HG02571 (cell line): ENCODE data around the gene STAMBP.
"Not testable (repeated sequence)": the region's sequence is repeated elsewhere in the genome, so short reads cannot be mapped to it uniquely, and the experiment has no call there.

Source experiments
- ATAC-seq: cut with Tn5 transposase; IDR thresholded peaks from one replicate; pipeline ENCODE4 v1.9.1; 2021; ENCODE audit warnings: mild to moderate bottlenecking, moderate library complexity; ENCODE audit not compliant: unreplicated experiment

The STAMBP gene

DNA sequence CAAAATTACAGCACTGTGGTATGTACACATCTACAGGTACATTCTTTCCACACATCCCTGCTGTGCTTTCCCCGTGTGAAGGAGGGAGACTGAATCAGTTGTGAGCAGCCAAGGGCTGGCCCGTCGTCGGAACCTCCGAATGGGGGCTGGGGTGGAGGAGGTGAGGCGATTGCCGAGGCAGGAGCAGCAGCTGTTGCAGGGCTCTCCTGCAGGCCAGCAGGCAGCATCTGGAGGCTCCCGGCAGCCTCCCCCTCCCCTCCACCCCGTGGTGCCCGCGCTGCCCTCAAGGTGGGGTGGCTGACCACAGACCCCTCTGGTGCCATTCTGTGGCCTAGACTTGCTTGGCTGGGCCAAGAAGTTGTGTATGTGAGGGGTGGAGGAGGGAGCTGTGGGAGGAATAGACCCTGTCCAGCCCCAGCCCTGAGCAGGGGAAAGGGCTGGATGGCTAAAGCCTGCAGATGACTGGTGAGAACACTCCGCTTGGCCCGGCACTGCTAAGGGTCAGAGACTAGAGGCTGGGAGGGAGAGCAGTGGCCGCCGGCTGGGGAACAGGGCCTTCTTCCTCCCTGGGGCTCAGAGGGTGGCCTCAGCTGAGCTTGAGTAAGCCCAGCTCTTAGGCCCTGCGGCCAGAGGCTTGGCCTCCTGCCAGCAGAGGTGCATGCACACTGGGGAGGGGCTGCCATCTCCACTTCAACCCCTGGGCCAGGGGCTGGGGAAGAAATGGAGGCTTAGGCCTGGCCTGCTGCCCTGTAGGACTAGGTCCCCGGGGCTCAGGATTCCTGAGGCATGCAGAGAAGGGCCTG is 7.6 kb downstream of the STAMBP start:
- no peak for ATAC-seq

DNA sequence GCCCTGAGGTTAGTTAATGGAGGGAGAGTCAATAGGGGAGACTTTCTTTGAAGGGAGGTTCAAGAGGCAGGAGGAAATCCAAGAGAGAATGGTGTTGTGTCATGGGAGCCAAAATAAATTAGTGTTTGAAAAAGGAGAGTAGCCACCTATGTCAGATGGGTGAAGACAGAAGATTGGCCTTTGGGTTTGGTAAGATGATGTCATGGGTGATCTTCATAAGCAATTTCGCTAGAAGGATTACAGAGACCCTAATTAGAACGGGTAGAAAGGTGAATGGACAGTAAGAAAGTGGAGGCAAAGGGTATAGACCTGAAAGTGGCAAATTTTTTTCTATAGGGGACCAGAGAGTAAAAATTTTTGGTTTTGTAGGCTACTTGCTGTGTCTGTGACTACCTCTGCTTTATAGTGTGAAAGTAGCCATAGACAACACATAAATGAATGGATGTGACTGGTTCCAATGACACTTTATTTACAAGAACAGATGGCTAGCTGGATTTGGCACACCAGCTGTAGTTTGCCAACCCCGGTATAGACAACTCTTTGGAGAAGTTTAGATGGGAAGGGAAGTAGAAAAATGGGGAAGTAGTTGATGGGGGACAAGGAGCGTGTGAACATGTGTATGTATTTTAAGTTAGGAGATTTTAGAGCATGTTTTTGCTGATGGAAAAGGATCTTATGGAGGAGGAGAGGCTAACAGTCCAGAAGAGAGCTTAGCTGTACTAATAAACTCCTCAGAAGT is 9.3 kb downstream of the STAMBP start:
- ATAC-seq: no peak

DNA sequence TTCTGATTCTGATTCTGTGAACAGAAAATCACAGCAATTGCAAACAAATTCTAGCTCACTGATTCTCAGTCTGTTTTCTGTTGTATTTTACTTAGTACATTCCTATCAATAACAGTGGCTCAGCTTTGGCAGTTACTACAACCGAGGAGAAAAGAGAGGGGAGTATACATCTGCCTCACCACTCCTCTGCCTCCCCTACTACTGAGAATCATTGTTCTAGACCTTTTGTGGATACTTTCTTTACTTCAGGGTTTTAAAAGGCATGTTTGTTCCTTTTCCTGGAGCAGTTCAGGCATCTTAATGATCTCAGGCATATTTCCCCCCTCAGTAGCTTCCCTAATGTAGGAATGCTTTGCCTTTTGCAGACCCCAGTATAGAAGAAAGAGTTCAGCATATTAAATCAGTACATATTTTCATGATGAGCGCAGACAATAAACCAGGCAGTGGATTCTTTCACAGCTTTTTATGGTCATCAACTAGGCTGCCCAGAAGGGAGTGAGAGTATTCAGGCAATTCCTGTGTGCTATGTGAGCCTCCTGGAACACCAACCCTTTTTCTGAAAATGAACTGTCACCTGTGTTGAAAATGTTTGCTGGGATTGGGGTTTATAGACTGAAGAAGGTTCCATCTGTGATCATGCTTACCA is 10.3 kb downstream of the STAMBP start:
- no peak for ATAC-seq

DNA sequence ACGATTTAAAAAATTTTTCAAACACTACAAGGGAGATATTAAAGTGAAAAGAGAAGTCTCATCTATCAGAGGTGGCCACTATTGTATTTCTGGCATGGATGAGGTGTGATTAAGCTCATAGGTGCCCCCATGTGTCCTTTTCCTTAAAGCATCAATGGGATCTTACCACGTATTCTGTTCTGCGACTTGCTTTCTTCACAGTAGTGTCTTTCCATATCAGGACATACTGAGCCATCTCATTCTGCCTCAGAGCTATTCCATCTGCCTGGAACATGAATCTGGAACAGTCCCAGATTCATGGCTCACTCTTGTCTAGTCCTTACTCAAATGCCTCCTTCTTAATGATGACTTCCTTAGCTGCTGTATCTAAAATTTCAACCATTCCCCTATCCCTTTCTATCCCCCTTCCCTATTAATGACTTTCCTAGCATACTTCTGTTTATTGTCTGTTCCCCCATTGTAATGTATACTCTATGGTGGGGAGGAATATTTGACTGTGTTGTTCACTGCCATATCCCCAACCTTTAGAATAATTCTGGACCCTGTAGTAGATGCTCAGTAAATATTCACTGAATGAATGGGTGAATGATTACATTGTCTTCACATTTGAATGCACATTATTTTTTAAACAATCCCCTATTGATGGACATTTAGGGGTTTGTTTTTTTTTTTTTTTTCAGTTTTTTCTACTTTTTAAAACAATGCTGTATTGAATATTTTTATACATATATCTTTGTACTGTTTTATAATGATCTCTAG is 11.1 kb downstream of the STAMBP start:
- no peak for ATAC-seq

DNA sequence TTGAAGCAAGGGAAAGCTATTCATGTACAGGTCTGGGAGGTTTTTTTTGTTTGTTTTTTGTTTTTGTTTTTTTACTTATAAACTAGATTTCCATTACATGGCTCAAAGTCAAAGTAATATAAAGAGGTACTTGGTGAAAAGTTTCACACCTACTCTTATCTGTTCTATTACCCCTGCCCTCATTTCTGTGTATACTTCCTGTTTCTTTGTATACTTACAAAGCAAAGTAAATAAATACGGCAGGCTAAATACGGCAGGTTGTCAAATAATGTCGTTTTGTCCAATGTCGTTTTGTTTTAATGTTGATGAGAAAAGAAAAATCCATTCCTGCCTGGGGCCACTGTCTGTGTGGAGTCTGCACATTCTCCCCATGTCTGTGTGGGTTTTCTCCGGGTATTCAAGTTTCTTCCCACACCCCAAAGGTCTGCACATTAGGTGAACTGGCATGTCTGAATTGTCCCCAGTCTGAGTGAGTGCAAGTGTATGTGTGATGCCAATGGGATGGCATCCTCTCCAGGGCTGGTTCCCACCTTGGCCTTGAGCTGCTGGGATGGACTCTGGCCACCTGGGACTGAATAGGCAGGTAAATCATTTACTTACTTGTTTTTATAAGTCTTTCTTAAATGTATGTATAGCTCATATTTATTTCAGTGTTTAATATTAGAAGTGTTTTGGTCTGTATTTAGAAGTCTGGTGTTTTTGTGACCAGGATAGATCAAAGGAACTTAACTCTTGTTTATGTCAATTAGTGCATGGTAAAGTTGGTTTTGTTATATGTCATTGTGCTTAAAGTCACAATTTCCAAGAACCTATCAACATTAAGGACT is 13.4 kb downstream of the STAMBP start:
- no peak for ATAC-seq

DNA sequence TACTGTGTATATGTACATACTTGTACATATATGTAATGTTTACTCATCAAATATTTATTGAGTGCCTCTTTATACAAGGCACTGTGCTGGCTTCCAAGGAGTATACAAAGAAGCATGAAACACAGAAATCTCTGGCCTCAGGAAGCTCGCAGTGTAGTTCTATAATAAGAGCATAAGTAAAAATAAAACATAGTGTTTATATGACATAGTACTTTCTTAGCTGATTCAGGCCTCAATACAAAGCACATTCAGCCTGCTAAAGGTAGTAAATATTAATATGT is 13.9 kb downstream of the STAMBP start:
- ATAC-seq: no peak

DNA sequence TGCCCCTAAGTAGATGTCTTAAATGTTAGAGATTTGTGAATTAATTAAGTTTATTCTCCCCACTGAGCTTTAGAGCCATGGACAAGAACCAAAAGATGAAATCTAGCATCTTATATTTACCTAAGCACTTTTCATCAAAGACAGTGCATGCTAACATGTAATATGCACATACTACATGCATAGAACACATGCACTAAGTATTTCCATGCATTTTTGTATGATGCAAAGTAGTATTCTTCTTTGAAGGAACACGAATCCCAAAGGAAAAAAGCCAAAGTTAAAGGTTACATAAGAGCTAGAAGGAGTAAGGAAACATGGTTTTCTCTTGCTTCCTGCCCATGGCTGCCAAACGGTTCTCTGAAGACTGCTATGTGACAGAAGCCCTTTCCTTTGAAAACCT is 15.3 kb downstream of the STAMBP start:
- ATAC-seq: no peak

DNA sequence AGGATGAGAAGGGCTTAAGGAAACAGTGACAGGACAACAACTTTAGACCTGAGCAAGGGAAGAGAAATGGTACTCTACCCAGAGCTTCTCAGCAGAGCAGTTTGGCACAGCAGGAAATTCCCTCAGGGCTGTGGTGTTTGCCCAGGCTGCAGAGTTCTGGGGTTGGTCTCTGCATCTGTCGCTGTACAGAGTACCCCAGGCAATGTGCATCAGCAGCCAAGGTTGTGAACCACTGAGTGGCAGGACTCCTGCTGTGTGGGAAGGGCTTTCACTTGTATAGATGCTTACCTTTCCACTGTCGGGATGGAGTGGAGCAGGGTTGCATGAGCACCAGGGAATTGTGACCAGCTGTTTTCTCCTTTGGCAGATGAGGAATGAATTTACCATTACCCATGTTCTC is 21.2 kb downstream of the STAMBP start:
- no peak for ATAC-seq

DNA sequence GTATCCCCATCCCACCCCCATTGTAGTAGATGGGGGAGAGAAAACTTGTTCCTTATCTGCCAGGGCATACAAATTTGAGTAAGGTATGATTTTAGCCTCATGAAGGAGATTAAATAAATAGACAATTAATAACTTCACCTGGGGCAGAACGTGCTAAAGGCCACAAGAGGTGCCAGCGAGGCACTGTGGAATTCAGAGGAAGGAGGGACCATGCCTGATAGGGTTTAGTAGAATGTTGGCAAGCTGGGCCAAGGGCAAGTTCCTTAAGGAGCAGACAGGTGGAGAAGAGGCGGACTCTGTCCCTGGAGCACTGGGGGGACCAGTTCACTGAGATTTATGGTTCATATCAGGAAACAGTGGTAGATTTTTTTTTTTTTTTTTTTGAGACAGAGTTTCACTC is 22.5 kb downstream of the STAMBP start:
- ATAC-seq: no peak

DNA sequence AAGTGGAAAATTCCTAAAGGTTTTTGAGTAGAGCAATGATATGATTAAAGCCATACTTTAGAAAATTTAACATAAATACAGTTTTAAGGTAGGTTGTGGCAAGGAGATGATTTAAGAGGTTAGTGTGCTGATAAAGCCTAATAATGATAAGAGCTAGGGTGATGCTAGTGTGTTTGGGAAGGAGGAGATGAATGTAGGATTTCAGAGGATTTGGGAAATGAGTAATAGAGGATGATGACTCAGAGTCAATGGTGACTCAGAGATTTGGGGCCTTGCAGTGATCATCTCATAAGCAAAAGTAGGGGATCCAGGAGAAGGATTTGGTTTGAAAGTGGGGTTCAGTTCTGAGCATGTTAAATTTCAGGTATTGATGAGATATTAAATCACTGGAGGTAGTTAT is 23.3 kb downstream of the STAMBP start:
- ATAC-seq: no peak

DNA sequence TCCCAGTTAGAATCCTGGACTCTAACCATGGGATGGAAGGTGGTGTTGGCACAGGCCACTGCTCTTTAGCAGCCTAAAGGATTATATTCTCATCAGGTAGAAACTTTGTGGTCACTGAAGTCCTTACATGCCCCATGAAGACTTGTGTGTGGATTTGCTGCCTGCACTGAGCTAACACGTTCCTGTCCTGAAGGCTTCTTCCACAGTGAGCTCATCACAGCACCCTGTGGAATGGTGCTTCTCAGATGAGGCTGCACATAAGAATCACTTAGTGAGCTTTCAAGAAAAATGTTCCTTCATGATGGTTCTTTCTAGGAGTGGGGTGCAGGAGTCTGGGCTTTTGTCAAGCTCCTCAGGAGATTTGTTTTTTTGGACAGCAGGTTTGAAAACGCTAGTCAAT is 26.8 kb downstream of the STAMBP start:
- no peak for ATAC-seq

DNA sequence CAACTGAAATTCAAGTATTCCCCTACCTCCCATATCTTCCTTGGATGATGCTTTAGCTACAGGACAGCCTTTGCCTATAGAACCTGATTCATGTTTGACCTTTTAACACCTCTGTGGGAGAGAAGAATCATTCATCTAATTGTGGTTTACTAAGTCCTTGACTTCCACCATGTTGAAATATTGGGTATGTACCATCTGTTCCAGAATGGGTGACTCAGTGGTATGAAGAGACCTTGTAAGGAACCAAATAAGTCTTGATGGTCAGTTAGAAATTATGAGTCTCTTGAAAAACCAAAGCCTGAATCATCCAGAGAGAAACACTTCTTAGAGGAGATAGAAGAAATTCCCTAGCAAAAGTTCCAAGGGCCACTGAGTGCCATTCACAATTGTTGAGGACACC is 27.5 kb downstream of the STAMBP start:
- ATAC-seq: no peak

DNA sequence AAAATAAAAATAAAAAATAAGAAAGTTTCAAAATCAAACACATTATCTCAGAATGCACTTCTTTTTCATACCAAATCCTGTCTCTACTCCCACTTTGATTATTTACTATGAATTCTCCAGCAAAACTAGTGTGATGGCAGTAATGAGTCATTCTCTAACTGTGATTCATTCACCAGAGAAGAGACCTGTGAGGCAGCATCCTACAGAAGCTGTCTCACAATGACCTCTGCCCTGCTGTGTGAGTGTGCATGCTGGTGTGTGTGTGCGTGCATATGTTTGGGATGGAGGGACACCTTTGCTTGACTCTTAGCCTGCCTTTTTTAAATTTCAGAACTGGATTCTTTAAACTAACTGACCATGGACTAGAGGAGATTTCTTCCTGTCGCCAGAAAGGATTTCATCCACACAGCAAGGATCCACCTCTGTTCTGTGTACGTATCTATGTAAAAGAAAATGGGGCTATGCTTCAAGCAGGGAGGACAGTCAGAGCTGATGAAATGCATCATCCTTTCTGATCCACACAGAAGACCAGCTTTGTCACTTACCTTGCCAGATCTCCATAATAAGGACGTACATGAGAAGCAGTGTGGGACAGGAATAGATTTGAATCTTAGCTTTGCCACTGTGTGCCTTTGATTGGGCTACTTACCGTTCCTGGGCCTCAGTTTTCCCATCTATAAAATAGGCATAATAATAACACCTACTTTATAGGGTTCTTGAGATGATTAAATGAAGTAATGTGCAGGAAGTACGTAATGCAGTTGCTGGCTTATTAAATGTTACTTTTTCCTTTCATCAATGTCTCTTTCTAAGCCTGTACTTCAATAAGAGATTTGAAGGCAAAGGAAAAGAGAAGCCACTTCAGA is 31.2 kb downstream of the STAMBP start:
- ATAC-seq: no peak

DNA sequence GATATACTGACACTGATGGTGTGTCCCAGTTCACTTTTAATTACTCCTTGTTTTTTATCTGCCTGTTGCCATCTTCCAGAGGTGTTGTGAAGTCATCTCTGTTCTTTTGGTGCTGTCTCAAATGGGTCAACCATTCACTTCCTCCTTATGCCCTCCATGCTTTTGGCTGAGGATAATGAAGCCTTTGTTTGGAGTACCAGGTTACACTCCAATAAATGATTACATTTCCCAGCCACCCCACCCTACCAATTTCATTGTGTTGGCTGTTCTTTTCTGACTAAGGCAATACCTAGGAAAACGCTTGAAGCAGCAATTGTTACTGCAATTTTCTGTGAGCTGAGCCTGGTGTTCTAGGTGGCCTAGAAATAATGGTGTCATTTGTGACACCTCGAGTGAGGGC is 34.2 kb downstream of the STAMBP start:
- no peak for ATAC-seq

DNA sequence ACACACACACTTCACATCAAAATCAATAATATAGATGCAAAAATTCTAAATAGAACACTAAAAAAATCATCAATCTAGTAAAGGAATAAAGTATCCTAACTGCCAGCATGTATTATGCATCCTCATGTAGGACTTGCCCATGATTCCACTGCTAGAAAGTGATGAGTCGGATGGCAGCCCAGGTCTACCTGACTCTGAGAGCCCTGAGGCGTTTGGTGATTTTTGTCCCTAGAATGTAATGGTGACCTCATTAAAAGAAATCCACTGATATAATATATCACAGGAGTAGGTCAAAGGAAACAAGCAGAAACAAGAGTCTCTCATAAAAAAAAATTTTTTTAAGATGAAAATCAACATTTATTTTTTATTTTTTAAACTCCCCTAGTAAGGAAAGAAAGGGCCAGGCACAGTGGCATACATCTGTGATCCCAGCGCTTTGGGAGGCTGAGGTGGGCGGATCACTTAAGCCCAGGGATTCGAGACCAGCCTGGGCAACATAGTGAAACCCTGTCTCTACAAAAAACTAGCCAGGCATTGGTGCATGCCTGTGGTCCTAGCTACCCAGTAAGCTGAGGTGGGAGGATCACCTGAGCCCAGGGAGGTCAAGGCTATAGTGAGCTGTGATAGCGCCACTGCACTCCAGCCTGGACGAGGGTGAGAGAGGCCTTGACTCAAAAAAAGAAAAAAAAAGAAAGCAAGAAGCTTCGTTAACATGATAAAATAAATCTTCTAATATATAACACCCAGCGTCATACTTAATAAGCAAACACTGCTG is 39.6 kb downstream of the STAMBP start:
- ATAC-seq: no peak

DNA sequence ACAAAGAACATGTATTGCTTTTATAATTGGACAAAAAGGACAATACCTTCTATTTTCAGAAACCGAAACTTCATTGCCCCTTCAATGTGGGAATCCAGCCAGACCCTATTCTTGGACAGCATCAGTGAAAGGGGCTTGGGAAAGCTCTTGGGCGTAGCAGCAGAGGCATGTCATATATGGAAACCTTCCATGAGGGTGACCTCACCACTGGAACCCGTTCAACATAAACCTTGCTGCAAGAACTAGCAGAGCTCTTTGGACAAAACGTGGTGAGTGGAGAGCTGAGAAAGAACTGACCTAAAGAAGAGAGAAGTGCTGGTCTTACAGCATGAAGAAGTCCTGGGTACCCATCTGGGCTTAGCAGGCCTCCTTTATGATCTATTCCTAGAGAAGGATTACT is 41.3 kb downstream of the STAMBP start:
- ATAC-seq: no peak

DNA sequence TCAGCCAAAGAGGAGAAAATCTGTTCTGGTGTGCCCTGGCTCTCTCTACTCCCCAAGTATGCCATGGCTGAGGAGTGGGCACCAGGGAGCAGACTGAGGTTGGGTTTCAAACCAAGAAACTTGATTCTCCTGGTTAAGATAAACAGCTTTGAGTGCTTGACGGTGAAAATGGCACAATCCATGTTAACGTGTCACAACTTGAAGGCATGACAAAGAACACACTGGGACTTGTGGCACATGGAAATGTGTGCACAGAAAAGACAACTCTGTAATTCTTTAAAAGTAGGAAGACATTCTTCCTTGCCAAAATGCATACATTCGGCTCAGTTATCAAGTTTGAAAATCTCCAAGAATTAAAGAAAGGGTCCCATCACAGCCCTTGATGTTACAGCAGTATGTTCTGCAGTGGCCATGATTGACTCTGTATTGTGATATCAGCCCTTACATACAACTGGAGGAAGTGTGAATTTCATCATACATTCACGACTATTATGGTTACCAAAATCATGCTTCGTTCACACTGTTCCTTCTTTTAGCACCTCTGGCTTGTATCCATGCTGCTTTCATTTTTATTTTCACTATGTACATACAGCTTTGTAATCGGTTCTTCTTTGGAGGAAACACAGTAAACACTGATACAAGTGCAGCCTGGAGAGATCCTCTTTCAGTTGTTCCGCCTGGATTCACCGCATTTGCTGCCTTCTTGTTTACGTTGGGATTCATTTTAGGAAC is 48.5 kb downstream of the STAMBP start:
- ATAC-seq: no peak

DNA sequence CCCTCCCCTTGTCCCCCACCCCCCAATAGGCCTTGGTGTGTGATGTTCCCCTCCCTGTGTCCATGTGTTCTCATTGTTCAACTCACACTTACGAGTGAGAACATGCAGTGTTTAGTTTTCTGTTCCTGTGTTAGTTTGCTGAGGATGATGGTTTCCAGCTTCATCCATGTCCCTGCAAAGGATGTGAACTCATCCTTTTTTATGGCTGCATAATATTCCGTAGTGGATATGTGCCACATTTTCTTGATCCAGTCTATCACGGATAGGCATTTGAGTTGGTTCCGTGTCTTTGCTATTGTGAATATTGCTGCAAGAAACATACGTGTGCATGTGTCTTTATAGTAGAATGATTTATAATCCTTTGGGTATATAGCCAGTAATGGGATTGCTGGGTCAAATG is 49.2 kb downstream of the STAMBP start:
- ATAC-seq: not testable (repeated sequence)
